ENCODE results near the gene MARVELD1.

MARVELD1 gene

GRCh38 chr10:97708976-97709946, 4.3 kb upstream of the MARVELD1 start:
- Histone ChIP-seq H2AFZ (ENCODE audit: low read length) (no peak overlapping the region), H3K36me3 (replicated peaks; ENCODE audit: insufficient read depth, low read length) (no peaks in the 10 kb centered on the region), H3K27ac (ENCODE audit: low read length) (no peak overlapping the region), H3K9ac (ENCODE audit: low read length) (no peak overlapping the region), H3K4me1 (ENCODE audit: low read length) (0 out of 2 replicates have a peak, but pooled peaks cover 3% of the 10 kb centered on the region), H3K4me2 (ENCODE audit: low read depth, low read length) (no peak overlapping the region), H3K9me2 (replicated peaks; ENCODE audit: insufficient read depth, low read length) (no peaks in the 10 kb centered on the region), H3K9me3 (replicated peaks; ENCODE audit: insufficient read depth, low read length) (no peaks in the 10 kb centered on the region), H3K79me2 (ENCODE audit: low read length) (no peaks in the 10 kb centered on the region), H3K4me3 (ENCODE audit: low read length) (no peak overlapping the region), H3F3A (ENCODE audit: insufficient read depth, low read length) (no peaks in the 10 kb centered on the region), H3K27me3 (replicated peaks; ENCODE audit: insufficient read depth, low read length) (peaks cover 12% of the 10 kb centered on the region), H4K20me1 (ENCODE audit: insufficient read depth, low read length) (no peaks in the 10 kb centered on the region)
- DNase-seq, result no peak
- TF ChIP-seq CTCF (IDR thresholded peaks at IDR 0.05; ENCODE audit: low read length), result peak; percentile 64
- no peak for TF ChIP-seq EZH2 (optimal IDR thresholded peaks at IDR 0.05; ENCODE audit: low read depth, low read length)
- TF ChIP-seq EZH2phosphoT487 (IDR thresholded peaks at IDR 0.05; ENCODE audit: low read length), result no peak

DNA sequence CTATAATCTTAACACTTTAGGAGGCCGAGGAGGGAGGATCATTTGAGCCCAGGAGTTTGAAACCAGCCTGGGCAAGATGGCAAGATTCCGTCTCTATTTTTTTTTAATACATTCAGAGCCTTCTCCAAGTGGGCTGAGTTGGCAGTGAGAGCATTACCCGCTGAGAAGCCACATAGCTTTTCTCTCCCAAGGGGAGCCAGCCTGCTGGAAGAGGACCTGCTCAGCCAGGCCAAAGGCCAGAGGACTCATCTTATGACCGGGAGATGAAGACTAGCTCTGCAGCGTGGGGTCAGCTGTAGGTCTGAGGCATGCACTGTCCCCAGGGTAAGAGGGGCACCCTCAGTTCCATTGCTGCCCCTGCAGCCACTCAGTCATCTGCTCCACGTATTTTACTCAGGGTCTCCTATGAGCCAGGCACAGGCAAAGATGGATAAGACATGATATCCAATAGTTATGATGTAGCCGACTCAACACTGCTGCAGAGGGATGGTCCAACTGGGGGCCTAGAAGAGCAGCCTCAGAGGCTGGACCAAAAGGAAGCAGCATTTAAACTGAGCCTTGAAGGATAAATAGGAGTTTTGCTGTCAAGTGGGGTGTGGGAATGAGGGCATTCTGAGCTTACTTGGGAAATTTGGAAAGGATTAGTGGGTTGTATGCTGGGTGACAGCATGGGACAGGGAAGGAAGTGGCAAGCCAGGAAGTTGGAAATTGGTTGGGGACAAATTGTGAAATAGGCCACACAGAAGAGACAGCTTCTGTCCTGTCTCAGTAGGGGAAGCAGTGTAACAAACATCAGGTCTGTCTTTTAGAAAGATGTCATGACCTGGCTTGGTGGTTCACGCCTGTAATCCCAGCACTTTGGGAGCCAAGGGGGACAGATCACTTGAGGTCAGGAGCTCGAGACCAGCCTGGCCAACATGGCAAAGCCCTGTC, 1.6 kb upstream of the MARVELD1 start:
- Histone ChIP-seq H3K27ac (ENCODE audit: low read length) (no peak overlapping the region), H3K27me3 (replicated peaks; ENCODE audit: insufficient read depth, low read length) (peaks cover 18% of the 10 kb centered on the region), H3K4me2 (ENCODE audit: low read depth, low read length) (no peak overlapping the region), H3F3A (ENCODE audit: insufficient read depth, low read length) (no peaks in the 10 kb centered on the region), H4K20me1 (ENCODE audit: insufficient read depth, low read length) (no peaks in the 10 kb centered on the region), H3K9me3 (replicated peaks; ENCODE audit: insufficient read depth, low read length) (no peaks in the 10 kb centered on the region), H3K36me3 (replicated peaks; ENCODE audit: insufficient read depth, low read length) (no peaks in the 10 kb centered on the region), H3K4me3 (ENCODE audit: low read length) (no peak overlapping the region), H3K4me1 (ENCODE audit: low read length) (peaks cover 7% of the 10 kb centered on the region; the same call in 1 of the 2 replicates), H3K9ac (ENCODE audit: low read length) (no peak overlapping the region), H3K79me2 (ENCODE audit: low read length) (no peaks in the 10 kb centered on the region), H2AFZ (ENCODE audit: low read length) (no peak overlapping the region), H3K9me2 (replicated peaks; ENCODE audit: insufficient read depth, low read length) (no peaks in the 10 kb centered on the region)
- no peak for TF ChIP-seq EZH2phosphoT487 (IDR thresholded peaks at IDR 0.05; ENCODE audit: low read length)
- TF ChIP-seq EZH2 (optimal IDR thresholded peaks at IDR 0.05; ENCODE audit: low read depth, low read length), result no peak
- no peak for TF ChIP-seq CTCF (IDR thresholded peaks at IDR 0.05; ENCODE audit: low read length)
- no peak for DNase-seq

GRCh38 chr10:97713826-97714400, 383 bp downstream of the MARVELD1 start:
- peak; percentile 38 for TF ChIP-seq CTCF (IDR thresholded peaks at IDR 0.05; ENCODE audit: low read length)
- no peak for TF ChIP-seq EZH2phosphoT487 (IDR thresholded peaks at IDR 0.05; ENCODE audit: low read length)
- no peak for TF ChIP-seq EZH2 (optimal IDR thresholded peaks at IDR 0.05; ENCODE audit: low read depth, low read length)
- Histone ChIP-seq H3F3A (ENCODE audit: insufficient read depth, low read length) (no peaks in the 10 kb centered on the region), H3K4me1 (ENCODE audit: low read length) (peaks cover 7% of the 10 kb centered on the region; the same call in 1 of the 2 replicates), H3K79me2 (ENCODE audit: low read length) (no peaks in the 10 kb centered on the region), H4K20me1 (ENCODE audit: insufficient read depth, low read length) (no peaks in the 10 kb centered on the region), H3K27me3 (replicated peaks; ENCODE audit: insufficient read depth, low read length) (peaks cover 18% of the 10 kb centered on the region), H3K9me3 (replicated peaks; ENCODE audit: insufficient read depth, low read length) (no peaks in the 10 kb centered on the region), H2AFZ (ENCODE audit: low read length) (peak overlapping the region; percentile 83), H3K36me3 (replicated peaks; ENCODE audit: insufficient read depth, low read length) (no peaks in the 10 kb centered on the region), H3K9ac (ENCODE audit: low read length) (peak overlapping the region; percentile 40; the same call in 1 of the 2 replicates), H3K9me2 (replicated peaks; ENCODE audit: insufficient read depth, low read length) (no peaks in the 10 kb centered on the region), H3K4me3 (ENCODE audit: low read length) (peak overlapping the region; percentile 68), H3K27ac (ENCODE audit: low read length) (no peak overlapping the region), H3K4me2 (ENCODE audit: low read depth, low read length) (peak overlapping the region; percentile 92)
- DNase-seq, result peak; percentile 74
